Astrocyte (in vitro differentiated cells and primary cell): Measurements from ENCODE around the gene WT1. TPM values are rescaled to one million over a fixed set of nuclear protein-coding genes. Genes with fewer than 3 reads are reported as not detected.

Experiments
- DNase-seq: peaks from one replicate; pipeline ENCODE4 v3.0.0-alpha.2; 2010; ENCODE audit warnings: low read depth
- FAIRE-seq: peaks from 2 replicates; lab custom pipeline; 2011; peaks lifted over from hg19 to GRCh38; lab: Jason Lieb, UNC
- H2AFZ ChIP-seq: 2 replicates; pipeline ENCODE4 v1.6.0; 2012; ENCODE audit warnings: low read depth, low read length, inconsistent platforms
- H3K27ac ChIP-seq: 2 replicates; pipeline ENCODE4 v1.5.1; 2011; ENCODE audit warnings: low read depth, low read length, inconsistent platforms
- H3K27me3 ChIP-seq: 2 replicates; pipeline ENCODE4 v1.6.0; 2011; ENCODE audit warnings: low read length, inconsistent platforms; ENCODE audit not compliant: insufficient read depth
- H3K36me3 ChIP-seq: 2 replicates; pipeline ENCODE4 v1.5.1; 2011; ENCODE audit warnings: low read length, inconsistent platforms; ENCODE audit not compliant: insufficient read depth
- H3K4me1 ChIP-seq: 2 replicates; pipeline ENCODE4 v1.5.1; 2011; ENCODE audit warnings: low read length, inconsistent platforms; ENCODE audit not compliant: insufficient read depth
- H3K4me2 ChIP-seq: 2 replicates; pipeline ENCODE4 v1.6.0; 2012; ENCODE audit warnings: low read length, inconsistent platforms
- H3K4me3 ChIP-seq: 2 replicates; pipeline ENCODE4 v1.5.1; 2011; ENCODE audit warnings: low read depth, mild to moderate bottlenecking, low read length, inconsistent platforms; ENCODE audit not compliant: insufficient read depth
- H3K79me2 ChIP-seq: 2 replicates; pipeline ENCODE4 v1.6.0; 2012; ENCODE audit warnings: mild to moderate bottlenecking, low read length, inconsistent platforms; ENCODE audit not compliant: insufficient read depth
- H3K9ac ChIP-seq: 2 replicates; pipeline ENCODE4 v1.6.0; 2012; ENCODE audit warnings: mild to moderate bottlenecking, low read length, inconsistent platforms
- H3K9me3 ChIP-seq: 2 replicates; pipeline ENCODE4 v1.5.1; 2012; ENCODE audit warnings: low read depth, mild to moderate bottlenecking, low read length, inconsistent platforms; ENCODE audit not compliant: insufficient read depth
- H4K20me1 ChIP-seq: 2 replicates; pipeline ENCODE4 v1.6.0; 2012; ENCODE audit warnings: low read length, inconsistent platforms; ENCODE audit not compliant: insufficient read depth
- H3K27ac Mint-ChIP-seq: one replicate; pipeline ENCODE4 v1.8.0; 2021; ENCODE audit warnings: mild to moderate bottlenecking, mixed read lengths; ENCODE audit not compliant: unreplicated experiment
- H3K27me3 Mint-ChIP-seq: one replicate; pipeline ENCODE4 v1.8.0; 2021; ENCODE audit warnings: low read depth, mixed read lengths; ENCODE audit not compliant: unreplicated experiment
- H3K36me3 Mint-ChIP-seq: one replicate; pipeline ENCODE4 v1.8.0; 2021; ENCODE audit warnings: low read depth, mixed read lengths; ENCODE audit not compliant: unreplicated experiment
- H3K4me1 Mint-ChIP-seq: one replicate; pipeline ENCODE4 v1.8.0; 2021; ENCODE audit warnings: low read depth, mixed read lengths; ENCODE audit not compliant: unreplicated experiment
- H3K4me3 Mint-ChIP-seq: one replicate; pipeline ENCODE4 v1.8.0; 2021; ENCODE audit warnings: mild to moderate bottlenecking, moderate library complexity, mixed read lengths; ENCODE audit not compliant: unreplicated experiment
- H3K9me3 Mint-ChIP-seq: one replicate; pipeline ENCODE4 v1.8.0; 2021; ENCODE audit warnings: mild to moderate bottlenecking, mixed read lengths; ENCODE audit not compliant: unreplicated experiment
- CTCF ChIP-seq: IDR thresholded peaks from 2 replicates; pipeline ENCODE4 v1.5.1; 2011; ENCODE audit warnings: low read depth, mild to moderate bottlenecking, inconsistent platforms, low read length, moderate library complexity; ENCODE audit not compliant: insufficient read depth
- EZH2 ChIP-seq: IDR thresholded peaks from 2 replicates; pipeline ENCODE4 v1.6.1; 2012; ENCODE audit warnings: mild to moderate bottlenecking, low read length, inconsistent platforms; ENCODE audit not compliant: insufficient read depth
- total RNA-seq: library from RNA; stranded (reverse); gene quantifications from 2 replicates; pipeline ENCODE4 v1.2.1, GENCODE V29; 2021

WT1 gene
- total RNA-seq, 1 donor from 2014 or later = 0.45 TPM

- DNase-seq (no peak), FAIRE-seq (no peak)
- no peak overlapping the region for H3K4me2 ChIP-seq
- Mint-ChIP-seq H3K4me3 (no peak overlapping the region), H3K27me3 (peaks cover 17% of the 10 kb centered on the region), H3K9me3 (peaks cover 1% of the 10 kb centered on the region), H3K36me3 (no peaks in the 10 kb centered on the region), H3K27ac (no peak overlapping the region), H3K4me1 (peaks cover 5% of the 10 kb centered on the region)
- H2AFZ ChIP-seq = no peak overlapping the region
- H3K27ac ChIP-seq = no peak overlapping the region
- no peaks in the 10 kb centered on the region for H3K79me2 ChIP-seq
- peaks cover 2% of the 10 kb centered on the region for H3K27me3 ChIP-seq
- no peak overlapping the region for H3K9ac ChIP-seq
- no peaks in the 10 kb centered on the region for H3K9me3 ChIP-seq
- no peak overlapping the region for H3K4me3 ChIP-seq
- H3K4me1 ChIP-seq = no peaks in the 10 kb centered on the region
- H3K36me3 ChIP-seq = no peaks in the 10 kb centered on the region
- no peaks in the 10 kb centered on the region for H4K20me1 ChIP-seq
- TF ChIP-seq CTCF = no peak
- no peak for TF ChIP-seq EZH2
Observed at GRCh38 chr11:32348502-32348901, 86.8 kb downstream of the WT1 start.

GRCh38 chr11:32344946-32345345 lies 90.4 kb downstream of the WT1 start:
- Histone ChIP-seq H3K4me3 (no peak overlapping the region), H3K4me2 (no peak overlapping the region), H3K27me3 (peaks cover 2% of the 10 kb centered on the region), H4K20me1 (no peaks in the 10 kb centered on the region), H2AFZ (no peak overlapping the region), H3K27ac (no peak overlapping the region), H3K36me3 (no peaks in the 10 kb centered on the region), H3K4me1 (no peaks in the 10 kb centered on the region), H3K79me2 (no peaks in the 10 kb centered on the region), H3K9me3 (no peaks in the 10 kb centered on the region), H3K9ac (no peak overlapping the region)
- FAIRE-seq (no peak), DNase-seq (no peak)
- Mint-ChIP-seq H3K9me3 (no peaks in the 10 kb centered on the region), H3K27me3 (peaks cover 20% of the 10 kb centered on the region), H3K36me3 (no peaks in the 10 kb centered on the region), H3K4me1 (peaks cover 10% of the 10 kb centered on the region), H3K27ac (no peak overlapping the region), H3K4me3 (no peak overlapping the region)
- TF ChIP-seq EZH2 = no peak
- TF ChIP-seq CTCF = no peak

- Mint-ChIP-seq H3K27ac (no peak overlapping the region), H3K36me3 (no peaks in the 10 kb centered on the region), H3K9me3 (no peaks in the 10 kb centered on the region), H3K4me3 (no peak overlapping the region), H3K4me1 (peaks cover 10% of the 10 kb centered on the region), H3K27me3 (peaks cover 20% of the 10 kb centered on the region)
- no peak overlapping the region for H3K9ac ChIP-seq
- no peaks in the 10 kb centered on the region for H3K36me3 ChIP-seq
- H3K4me2 ChIP-seq = no peak overlapping the region
- TF ChIP-seq EZH2 = no peak
- no peak for TF ChIP-seq CTCF
- H3K4me1 ChIP-seq = no peaks in the 10 kb centered on the region
- H3K4me3 ChIP-seq = no peak overlapping the region
- H2AFZ ChIP-seq = no peak overlapping the region
- H3K27ac ChIP-seq = no peak overlapping the region
- FAIRE-seq (no peak), DNase-seq (no peak)
- no peaks in the 10 kb centered on the region for H4K20me1 ChIP-seq
- no peaks in the 10 kb centered on the region for H3K9me3 ChIP-seq
- H3K27me3 ChIP-seq = peaks cover 2% of the 10 kb centered on the region
- H3K79me2 ChIP-seq = no peaks in the 10 kb centered on the region
Observed at GRCh38 chr11:32343325-32344008, 91.9 kb downstream of the WT1 start.
